Progenitor cell of endocrine pancreas (in vitro differentiated cells): ENCODE measurements around the gene HPCAL1. TPM values are rescaled to one million over a fixed set of nuclear protein-coding genes. Genes with fewer than 3 reads are reported as not detected.

ENCODE experiments used
- DNase-seq: peaks from one replicate; pipeline ENCODE4 v3.0.0; 2021; ENCODE audit warnings: low spot score; ENCODE audit not compliant: unreplicated experiment
- H3K27ac Mint-ChIP-seq: 2 replicates; pipeline ENCODE4 v1.8.0; 2021; ENCODE audit warnings: mild to moderate bottlenecking, moderate library complexity, mixed read lengths
- H3K27me3 Mint-ChIP-seq: 2 replicates; pipeline ENCODE4 v1.8.0; 2021; ENCODE audit warnings: mixed read lengths
- H3K36me3 Mint-ChIP-seq: 2 replicates; pipeline ENCODE4 v1.8.0; 2022; ENCODE audit warnings: mixed read lengths; ENCODE audit not compliant: insufficient read depth
- H3K4me1 Mint-ChIP-seq: 2 replicates; pipeline ENCODE4 v1.8.0; 2021; ENCODE audit warnings: low read depth, mixed read lengths
- H3K4me3 Mint-ChIP-seq: 2 replicates; pipeline ENCODE4 v1.8.0; 2021; ENCODE audit warnings: low read depth, mild to moderate bottlenecking, moderate library complexity, mixed read lengths
- H3K9me3 Mint-ChIP-seq: 2 replicates; pipeline ENCODE4 v1.8.0; 2021; ENCODE audit warnings: low read depth, mixed read lengths
- CTCF ChIP-seq: fragments of 200-600 bp; sonication (generic); IDR thresholded peaks from one replicate; pipeline ENCODE4 v1.5.0; 2021; ENCODE audit warnings: antibody characterized with exemption, mild to moderate bottlenecking; ENCODE audit not compliant: unreplicated experiment
- total RNA-seq: library from RNA; stranded (reverse); gene quantifications from 2 replicates; pipeline ENCODE4 v1.2.1, GENCODE V29; 2021

Gene HPCAL1
- total RNA-seq, 1 donor from 2014 or later: 16.5 TPM

- H3K4me3 Mint-ChIP-seq: no peak overlapping the region
Measured at GRCh38 chr2:10407432-10407831, 104.7 kb downstream of the HPCAL1 start.

GRCh38 chr2:10407841-10408648, 105.3 kb downstream of the HPCAL1 start:
- H3K9me3 Mint-ChIP-seq: no peaks in the 10 kb centered on the region
- TF ChIP-seq CTCF: no peak

More at GRCh38 chr2:10407432-10407831, 104.7 kb downstream of the HPCAL1 start:
- H3K27me3 Mint-ChIP-seq: peaks cover 6% of the 10 kb centered on the region
- no peak overlapping the region for H3K27ac Mint-ChIP-seq
- H3K9me3 Mint-ChIP-seq: no peaks in the 10 kb centered on the region
- no peak for TF ChIP-seq CTCF
- no peak for DNase-seq
- H3K4me1 Mint-ChIP-seq: peaks cover 5% of the 10 kb centered on the region
- peaks cover 2% of the 10 kb centered on the region for H3K36me3 Mint-ChIP-seq

GRCh38 chr2:10408649-10409579, 106.2 kb downstream of the HPCAL1 start:
- Mint-ChIP-seq H3K4me1 (peaks cover 5% of the 10 kb centered on the region), H3K9me3 (no peaks in the 10 kb centered on the region), H3K4me3 (no peak overlapping the region), H3K36me3 (peaks cover 5% of the 10 kb centered on the region), H3K27me3 (peaks cover 6% of the 10 kb centered on the region), H3K27ac (peak overlapping the region; percentile 41)
- peak; percentile 85 for DNase-seq
- TF ChIP-seq CTCF: peak; percentile 98

More at GRCh38 chr2:10407841-10408648, 105.3 kb downstream of the HPCAL1 start:
- Mint-ChIP-seq H3K4me1 (peaks cover 5% of the 10 kb centered on the region), H3K27ac (peak overlapping the region; percentile 41), H3K27me3 (peaks cover 6% of the 10 kb centered on the region), H3K4me3 (no peak overlapping the region), H3K36me3 (peaks cover 5% of the 10 kb centered on the region)
- DNase-seq: no peak

- Mint-ChIP-seq H3K4me1 (peaks cover 5% of the 10 kb centered on the region), H3K27ac (no peak overlapping the region), H3K9me3 (no peaks in the 10 kb centered on the region), H3K4me3 (no peak overlapping the region), H3K36me3 (peaks cover 5% of the 10 kb centered on the region), H3K27me3 (peaks cover 6% of the 10 kb centered on the region)
- no peak for TF ChIP-seq CTCF
- no peak for DNase-seq
Measured at GRCh38 chr2:10410001-10410822, 107.5 kb downstream of the HPCAL1 start.
